Stimulated activated CD4-positive, alpha-beta T cell treated with anti-CD3 and anti-CD28 coated beads, Interleukin-15, amount 100 ng/mL, for 1 hour (primary cell): Measurements from ENCODE around the gene CDH23.

Experiments used
- DNase-seq, 2 donors: peaks; one replicate each; pipeline ENCODE4 v3.0.0-alpha.2; 2020; ENCODE audit warnings: low read depth in 1 of 2, low spot score in 1 of 2

Gene CDH23

DNA sequence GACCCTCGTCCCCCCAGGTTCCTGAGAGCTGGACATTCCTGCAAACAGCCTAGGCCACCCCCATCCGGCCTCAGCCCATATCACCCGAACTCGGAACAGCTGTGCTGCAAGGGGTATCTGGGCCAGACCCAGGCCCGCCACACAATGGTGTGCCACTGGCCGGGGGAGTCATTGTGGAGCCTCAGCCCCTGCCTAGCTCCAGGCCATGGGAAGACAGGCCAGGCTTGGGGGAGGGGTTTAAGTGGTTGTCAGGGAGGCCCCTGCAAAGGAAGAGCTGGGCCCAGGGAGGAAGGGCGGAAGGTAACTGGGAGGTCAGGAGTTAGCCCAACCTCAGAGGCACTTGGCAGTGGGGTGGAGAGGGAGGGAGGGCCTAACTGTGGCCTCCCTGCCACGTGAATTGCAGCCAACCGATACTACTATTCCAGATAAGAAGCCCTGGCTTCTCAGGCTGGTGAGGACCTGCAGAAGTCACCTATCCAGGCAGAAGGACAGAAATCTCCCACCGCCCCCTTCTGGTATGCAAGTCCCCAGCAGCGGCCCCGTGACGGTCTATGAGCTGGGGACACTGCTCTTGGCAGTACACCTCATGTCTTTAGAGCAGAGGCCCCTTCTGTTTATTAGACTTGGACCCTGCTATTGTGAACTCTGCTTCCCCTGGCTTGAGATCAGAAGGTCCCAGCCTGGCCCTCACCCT, 349.8 kb downstream of the CDH23 start:
- no peak for DNase-seq

DNA sequence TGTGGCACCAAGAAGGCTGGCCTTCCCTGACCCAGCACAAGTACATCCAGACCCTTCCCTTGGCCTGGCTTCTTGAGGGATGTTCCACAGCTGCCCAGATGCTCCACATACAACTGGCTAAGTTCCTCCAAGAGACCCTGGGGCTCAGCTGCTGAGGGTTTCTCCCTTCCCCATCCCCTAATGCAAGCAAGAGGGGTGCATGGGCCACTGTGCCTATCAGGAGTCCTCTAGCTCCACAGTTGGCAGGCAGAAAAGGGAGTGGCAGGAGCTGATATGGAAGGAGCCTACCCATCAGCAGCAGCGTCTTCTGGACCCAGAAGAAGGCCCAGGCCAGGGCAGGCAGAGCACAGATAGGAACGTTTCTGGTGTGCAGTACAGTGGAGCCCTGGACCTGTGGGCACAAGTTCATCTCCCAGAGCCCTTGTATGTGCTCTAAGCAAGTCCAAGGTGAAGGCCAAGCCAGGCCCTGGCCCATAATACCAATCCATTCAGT, 350.4 kb downstream of the CDH23 start:
- no peak for DNase-seq

DNA sequence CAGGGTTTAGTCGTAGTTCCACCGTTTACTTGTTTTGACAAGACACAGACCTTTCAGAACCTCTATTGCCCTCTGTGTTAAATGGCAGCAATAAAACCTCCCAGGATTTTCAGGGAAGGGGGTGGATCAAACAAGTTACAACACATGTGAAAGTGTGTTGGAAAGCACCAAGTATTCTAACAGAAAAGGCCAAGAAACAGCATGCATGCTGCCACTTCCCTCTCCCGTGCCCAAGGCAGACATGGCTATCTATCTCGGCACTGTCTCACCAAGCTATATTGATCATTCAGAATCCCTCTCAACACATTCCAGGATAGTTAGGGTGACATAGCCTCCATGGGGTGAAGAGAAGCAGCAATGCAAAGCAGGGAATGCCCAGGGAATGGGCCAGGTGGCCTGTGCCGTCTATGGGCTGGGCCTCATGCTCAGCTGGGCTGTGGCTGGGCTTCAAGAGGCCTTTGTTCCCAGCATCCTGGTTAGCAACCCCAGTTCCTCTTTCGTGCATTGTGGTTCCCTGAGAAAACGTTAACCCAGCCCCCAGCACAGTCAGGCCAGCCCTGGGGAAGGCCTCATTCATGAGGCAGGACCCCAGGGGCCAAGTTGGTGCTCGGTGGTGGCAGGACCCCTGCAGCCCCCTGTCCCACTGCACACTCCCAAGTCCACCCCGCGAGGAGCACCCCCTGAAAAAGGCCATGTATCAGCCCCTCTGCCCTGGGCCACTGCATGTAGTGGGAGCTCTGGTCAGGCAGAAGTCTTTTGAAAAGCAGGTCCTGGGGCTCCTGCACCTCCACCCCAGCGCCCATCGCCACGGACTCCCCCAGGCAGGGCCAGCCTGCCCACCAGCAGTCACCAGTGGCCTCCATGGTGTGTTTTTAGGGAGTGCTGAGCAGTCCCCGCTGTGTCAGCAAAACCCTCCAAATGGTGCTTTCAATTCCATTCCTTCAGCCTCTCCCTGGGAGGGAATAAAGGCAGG, 351.1 kb downstream of the CDH23 start:
- no peak for DNase-seq

DNA sequence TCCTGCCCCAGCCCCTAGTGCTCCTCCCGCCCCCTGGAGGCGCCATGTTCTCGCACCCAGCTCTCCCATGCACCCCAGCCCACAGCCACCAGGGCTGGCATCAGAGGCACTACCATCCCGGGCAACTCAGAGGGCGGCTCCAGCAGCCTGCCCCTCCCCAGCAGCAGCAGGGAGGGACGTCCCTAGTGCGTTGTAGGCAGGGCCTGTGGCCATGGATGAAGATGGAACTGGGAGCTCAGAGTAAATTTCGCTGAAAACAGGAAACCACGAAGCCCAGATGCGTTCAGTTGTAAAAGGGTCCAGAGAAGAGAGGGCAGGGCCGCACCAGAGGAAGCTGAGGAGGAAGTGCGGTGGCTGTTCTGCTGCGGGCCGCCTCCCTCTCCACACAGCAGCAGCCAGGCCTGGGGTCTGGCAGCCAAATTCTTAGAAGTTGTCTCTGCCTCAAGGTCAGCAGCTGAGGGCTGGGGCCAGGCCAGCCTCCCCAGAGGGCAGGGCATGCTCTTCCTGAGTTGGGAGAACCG, 352.0 kb downstream of the CDH23 start:
- DNase-seq: peak in 1 of 2 donors; percentile 71

DNA sequence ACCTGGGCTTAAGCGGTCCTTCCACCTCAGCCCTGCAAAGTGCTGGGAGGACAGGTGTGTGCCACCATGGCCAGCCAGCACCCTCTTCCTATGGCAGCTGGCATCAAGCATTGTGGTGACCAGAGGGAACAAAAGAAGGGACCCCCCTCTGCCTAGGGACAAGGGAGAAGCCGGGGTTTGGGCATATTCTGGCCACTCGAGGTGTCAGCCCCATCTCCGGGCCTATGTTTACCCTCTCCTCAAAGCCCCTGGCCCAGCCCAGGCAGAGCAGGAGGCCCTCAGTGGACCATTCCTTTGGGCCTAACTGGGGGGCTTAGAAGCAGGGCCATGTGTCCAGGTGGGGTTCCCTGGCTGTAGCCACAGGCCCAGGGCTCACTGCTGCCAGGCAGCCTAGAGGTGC, 352.7 kb downstream of the CDH23 start:
- no peak for DNase-seq

DNA sequence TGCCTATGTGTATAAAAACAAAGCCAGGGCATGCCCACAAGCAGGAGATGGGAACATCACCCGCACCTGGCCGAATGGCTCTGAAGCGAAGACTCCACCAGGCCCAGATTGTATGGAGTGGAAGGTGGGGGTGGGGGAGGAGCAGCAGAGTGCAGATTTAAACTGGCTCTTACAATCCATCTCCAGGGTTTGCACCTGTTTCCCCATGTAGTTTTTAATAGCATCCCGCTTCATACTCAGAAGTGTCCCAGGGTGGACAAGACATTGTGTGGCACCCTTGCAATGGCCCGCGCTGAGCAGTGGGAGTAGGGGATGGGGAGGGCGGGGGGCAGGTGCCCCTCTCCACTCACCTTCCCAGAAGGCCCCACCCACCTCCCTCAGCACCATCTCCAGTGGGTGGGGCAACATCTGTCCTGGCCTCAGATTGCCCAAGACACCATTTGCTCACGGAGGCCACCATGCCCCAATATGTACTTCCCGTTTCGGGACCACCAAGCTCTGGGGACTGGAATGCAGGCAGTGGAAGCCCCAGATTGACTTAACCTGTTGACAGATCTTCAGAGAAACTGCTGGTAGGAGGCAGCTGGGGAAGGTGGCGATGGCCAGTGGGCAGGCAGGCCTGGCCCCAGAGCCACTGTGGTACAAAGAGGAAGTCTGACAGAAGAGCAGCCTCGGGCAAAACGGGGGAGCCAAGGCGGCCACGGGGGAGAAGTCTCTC, 353.6 kb downstream of the CDH23 start:
- DNase-seq: no peak

DNA sequence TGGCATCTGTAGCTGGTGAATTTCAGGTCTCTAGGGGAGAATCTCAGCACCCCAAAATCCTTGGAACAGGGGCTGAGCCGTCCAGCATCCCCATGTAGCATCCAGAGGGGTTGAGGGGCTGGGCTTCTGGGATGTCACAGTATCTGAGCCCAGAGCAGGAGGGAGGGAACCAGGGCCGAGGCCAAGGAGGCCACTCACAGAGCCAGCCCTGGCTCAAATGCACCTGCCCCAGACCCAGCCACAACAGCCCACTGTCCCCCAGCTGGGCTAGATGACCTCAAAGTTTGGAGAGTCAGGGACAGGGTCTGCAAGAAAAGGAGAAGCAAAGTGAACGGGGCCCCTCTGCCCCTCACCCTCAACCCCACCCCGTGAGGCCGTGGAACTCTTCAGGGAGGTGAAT, 354.3 kb downstream of the CDH23 start:
- DNase-seq: no peak

DNA sequence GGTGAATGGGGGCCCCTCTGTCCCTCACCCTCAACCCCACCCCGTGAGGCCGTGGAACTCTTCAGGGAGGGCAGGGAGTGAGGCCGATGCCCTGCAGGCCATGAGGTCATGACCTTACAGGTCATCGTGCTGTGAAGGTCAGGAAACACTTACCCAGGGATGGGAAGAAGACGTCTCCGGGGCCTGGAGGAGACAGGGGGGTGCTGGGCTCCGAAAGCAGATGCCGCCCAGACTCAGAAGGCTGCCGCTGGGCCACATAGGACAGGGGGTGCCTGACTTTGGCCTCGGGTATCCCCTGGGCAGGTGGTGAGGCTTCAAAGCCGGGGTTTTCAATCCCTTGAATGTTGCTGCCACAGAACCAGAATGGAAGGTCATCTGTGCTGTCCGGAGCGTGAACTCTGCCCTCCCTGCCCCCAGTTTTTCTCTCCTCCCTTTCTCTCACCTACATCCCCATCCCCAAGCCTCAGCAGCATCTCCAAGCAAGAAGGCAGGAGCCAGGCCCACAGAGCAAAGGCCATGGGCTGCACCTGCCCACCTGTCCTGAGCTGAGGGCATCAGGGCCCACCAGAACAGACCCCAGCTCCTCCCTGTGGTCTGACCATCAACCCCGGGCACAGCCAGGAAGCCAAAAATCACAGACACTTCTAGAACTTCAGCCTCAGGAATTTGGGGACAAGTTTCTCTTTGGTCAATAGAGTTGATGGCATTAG, 354.9 kb downstream of the CDH23 start:
- no peak for DNase-seq

DNA sequence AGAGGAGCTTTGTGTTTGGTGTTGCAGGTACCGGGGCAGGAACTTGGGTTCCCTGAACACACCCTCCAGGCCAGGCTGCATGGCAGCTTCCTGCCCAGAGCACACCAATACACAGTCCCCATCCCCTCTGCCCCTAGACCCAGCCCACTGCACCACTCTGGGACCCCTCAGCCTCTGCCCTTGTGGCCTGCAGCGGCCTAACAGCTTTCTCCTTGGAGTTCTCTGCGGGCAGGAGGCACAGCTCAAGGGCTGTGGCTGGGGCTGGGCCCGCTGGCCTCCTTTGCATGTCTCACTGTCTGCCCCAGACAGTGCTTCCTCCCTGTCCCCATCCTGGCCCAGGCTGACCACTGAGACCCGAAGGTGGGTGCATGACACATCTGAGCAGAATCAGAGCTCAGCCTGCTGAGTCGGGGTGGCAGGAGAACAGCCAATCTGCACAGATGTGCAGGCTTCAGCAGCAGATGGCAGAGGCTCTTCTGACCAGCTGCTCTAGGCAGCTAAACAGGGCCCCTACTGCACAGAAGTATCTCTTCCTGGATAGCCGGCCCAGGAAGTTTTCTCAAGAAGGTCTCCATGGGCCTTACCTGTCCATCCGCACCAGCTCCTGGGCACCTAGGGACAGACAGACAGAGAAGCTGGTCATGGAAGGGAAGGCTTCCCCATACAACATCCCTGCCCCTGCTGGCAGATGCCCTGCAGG, 355.8 kb downstream of the CDH23 start:
- DNase-seq: no peak

DNA sequence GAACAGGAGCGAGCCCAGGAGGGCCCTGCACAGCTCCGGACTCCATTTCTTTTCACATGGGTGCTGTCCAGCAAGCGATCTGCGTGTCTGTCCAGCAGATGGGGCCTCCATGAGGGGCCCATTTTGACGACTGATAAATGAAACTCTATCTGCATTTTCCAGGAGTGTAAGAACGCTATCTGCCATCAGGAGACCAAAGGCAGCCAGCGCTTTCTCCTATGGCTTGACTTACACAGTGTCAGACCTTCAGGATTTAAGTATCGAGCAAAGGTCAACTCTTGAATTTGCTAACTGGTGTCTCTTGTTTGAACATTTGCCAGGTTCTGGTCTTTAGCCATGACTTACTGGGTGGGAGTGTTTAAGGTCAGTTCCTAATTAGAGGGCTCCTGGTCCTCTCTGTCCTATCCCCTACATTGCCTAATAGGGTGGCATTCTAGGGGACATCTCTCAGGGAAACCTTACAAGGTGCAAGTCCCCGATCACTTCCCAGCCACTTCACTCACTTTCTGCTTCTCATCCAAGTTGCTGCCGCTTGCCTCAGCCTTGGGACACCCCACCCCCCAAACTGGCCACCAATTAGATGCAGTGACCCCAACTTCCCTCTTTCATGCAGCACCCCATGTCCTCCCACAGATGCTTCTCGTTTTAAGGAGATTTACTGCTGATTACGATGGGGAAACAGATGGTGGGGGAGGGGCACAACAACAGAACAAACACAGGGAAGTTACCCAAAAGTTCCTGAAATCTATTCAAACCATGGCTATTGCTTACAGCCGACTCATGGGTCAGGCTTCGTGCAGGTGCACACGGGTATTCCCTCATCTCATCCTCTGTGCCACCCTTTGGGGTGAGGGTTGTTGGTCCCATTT, 356.6 kb downstream of the CDH23 start:
- DNase-seq: no peak

DNA sequence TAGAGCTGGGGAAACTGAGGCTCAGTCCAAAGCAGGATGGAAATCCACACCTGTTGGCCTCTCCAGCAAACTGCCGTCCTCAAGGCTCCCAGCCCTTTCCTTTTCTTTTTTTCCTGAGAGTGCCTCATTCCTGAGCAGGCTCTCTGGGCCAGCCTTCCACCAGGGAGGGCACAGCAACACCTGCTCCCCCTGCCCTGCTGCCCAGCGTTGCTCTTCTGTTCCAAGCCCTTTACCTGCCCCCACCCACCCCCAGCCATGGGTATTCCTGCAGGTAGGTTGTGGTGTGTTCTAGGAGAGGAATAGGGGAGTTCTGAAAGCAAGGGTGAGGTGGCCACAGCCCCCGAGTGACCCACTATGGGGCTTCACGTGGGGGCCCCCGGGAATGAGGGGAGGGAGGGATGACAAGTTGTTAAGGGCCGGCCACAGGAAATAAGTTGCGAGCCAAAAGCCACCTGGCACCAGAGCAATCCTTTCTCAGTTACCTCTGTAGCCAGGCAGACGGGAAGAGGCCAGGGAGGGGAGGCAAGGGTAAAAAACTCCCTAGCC, 357.3 kb downstream of the CDH23 start:
- DNase-seq: no peak

DNA sequence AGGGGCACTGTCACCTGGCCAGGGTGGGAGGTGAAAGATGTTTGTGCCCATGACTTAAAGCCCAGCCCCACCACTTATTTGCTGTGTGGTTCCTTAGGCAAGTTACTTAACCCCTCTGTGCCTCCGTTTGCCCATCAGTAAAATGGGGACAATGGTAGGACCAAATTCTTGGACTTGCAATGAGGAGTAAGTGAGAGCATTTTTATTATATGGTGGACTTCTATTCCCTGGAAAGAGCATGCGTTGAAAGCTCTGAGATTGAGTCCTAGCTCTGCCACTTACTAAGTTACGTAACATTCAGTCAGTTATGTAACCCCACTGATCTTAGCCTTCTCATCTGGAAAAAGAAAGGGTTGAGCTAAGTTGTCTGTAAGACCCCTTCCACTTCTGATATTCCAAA, 357.8 kb downstream of the CDH23 start:
- DNase-seq: no peak

DNA sequence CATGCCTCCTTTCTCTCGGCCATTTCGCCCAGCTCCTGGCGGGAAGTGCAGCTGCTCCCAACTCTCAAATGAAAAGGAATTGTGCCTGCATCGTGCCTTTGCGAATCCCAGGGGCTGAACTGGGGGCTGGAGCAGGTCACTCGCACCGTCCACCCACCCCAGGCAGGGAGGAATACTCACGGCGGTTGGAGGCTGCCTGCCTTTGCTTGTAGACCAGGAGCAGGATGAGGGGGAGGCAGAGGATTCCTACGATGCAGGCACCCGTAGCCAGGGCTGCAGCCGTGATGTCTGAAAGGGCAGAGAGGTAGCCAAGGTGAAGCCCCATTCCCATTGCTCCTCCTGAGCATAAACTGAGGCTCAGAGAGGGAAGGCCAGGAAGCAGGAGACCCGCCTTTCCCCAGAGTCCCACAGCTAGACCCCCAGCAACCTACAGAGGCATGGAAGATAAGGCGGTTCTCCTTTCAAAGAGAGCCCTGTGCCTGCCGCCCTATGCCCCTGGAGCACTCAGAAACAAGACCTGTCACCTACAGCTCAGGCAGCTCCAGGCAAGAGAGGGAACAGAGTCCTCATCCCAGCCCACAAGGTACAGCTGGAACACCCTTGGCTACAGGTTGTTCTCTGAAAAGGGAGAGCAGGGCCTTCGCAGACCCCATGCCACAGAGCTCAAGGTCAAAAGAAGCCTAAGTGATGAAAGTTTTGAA, 358.6 kb downstream of the CDH23 start:
- no peak for DNase-seq

DNA sequence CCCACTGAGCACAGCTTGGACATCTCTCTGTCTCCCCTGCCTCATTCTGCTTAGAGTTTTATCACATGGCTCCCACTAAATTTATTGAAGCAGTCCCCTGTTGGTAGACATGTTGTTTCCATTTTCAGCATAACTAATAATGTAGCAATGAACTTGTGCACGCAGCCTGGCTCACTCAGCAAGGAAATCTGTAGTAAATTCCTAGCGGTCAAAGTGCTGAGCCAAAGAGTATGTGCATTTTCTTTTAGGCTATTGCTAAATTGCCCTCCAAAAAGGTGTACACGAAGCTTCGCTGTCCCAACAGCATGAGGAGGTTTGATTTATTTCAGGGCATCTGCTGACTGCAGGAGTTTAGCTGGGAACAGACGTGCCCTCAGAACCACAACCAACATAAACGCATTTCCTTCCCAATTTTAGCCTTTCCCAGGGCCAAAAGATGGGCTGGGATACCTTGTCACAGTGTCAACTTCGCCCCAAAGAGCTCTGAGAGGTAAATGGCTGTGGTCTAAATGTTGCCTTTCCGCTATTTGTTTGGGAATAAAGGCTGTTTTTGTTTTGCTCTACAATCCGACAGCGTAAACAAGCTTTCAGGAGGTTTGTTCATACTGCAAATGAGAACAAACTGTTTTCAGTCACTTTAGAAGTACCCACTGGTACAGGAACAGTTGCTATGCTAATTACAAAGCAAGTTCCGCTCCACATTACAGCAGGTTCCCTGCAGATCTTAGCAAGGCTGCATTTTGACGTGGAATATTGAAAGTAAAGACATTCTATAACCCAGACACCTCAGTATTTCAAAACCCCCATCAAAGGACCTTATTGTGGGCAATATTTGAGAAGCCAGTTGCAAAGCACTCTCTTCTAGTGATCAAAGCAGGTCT, 359.8 kb downstream of the CDH23 start:
- DNase-seq: no peak

DNA sequence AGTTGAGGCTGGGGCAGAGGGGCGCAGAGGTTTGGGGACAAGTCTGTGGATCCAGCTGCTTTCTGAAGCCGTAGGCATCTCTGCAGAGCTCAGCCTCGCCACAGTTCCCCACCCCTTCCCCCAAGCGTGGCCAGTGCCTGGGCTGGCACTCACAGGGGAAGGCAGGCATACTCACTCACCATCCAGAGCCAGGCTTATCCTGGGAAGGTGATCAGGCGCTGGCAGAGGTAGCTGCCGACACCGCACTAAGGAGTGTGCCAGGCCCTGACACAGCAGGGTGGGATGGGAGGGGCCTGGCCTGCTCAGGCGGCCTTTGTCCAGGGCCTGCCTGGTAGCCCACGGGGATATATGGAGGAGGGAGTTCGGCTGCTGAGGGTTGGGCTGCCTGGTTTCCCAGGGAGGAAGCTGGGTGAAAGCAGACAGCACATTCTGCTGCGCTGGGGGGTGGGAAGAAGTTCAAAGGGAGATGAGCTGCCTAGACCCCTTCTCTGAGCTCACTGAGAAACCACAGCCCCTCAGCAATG, 360.7 kb downstream of the CDH23 start:
- DNase-seq: no peak

DNA sequence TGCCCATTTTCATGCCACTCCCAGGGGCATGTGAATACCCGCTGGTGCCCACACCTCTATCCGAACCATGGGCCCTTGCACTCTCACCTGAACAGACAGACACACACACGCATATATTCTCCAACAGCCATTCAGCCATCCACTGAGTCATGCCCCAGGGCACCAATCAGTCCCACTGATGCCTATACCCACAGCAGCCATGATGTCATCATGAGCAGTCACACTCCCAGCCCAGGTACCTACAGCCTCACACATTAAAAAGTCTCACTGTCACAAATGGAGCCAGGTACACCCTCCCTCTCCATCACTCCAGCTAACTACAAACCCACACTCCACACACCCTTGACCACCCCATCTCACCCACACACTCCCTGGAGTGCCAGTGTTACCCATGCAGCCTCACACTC, 364.4 kb downstream of the CDH23 start:
- DNase-seq: no peak

DNA sequence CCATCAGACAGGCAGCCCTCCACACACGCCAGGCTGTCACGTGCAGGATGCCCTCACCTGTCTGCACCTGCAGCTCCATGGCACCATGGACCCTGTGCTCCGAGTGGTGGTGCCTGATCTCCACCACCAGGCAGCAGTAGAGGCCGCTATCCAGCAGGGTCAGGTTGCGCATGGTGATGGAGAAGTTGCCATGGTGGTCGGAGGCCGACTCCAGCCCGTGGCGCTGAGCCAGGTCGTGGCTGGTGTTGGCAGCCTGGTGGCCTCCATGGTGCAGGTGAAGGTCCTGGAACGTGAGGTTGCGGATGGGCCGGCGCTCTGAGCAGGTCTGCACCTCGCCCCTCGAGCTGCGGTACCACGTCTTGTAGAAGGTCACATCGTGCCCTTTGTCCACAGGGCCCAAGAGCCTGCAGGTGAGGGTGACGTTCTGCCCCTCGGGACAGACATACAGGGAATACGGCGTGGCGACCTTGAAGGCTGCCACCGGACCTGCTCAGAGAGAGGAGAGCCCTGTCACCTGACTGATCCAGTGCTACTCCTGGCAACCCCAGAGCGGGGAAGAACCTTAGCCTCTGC, 364.9 kb downstream of the CDH23 start:
- DNase-seq: no peak
